CD4-positive, alpha-beta memory T cell (primary cell): ENCODE measurements around the gene SLC17A7. TPM values are rescaled to one million over a fixed set of nuclear protein-coding genes. Genes with fewer than 3 reads are reported as not detected.

Experiments
- polyA plus RNA-seq, 2 donors: library from polyadenylated mRNA; unstranded; fragments of 300-500 nt; fragmentation: Illumina TruSeq; gene quantifications; one replicate each; pipeline ENCODE4 v1.2.3, GENCODE V29; 2021
- total RNA-seq, 2 experiments: library from RNA; stranded (reverse); gene quantifications; one replicate each; pipeline ENCODE4 v1.2.3, GENCODE V29; 2021

SLC17A7 gene
- total and polyA plus RNA-seq, 4 experiments from 2014 or later: 0.15 to 0.25 TPM; not detected in 2

Other genes starting within 250 kb of the SLC17A7 start
- 1 to 10 TPM; 4.3 to 5.1 TPM for gene SLC6A16, start 116.3 kb downstream of the SLC17A7 start, total RNA-seq
- 1 to 10 TPM; 1.1 to 1.8 TPM for gene SLC6A16, start 116.3 kb downstream of the SLC17A7 start, polyA plus RNA-seq
- gene CD37, start 106.1 kb downstream of the SLC17A7 start, total RNA-seq: 100 to 1,000 TPM; 330 to 347 TPM
- 100 to 1,000 TPM; 109 to 192 TPM for gene CD37, start 106.1 kb downstream of the SLC17A7 start, polyA plus RNA-seq
- gene TEAD2, start 79.1 kb downstream of the SLC17A7 start, total RNA-seq: not detected
- not detected for gene TEAD2, start 79.1 kb downstream of the SLC17A7 start, polyA plus RNA-seq
- gene DKKL1, start 77.7 kb downstream of the SLC17A7 start, total RNA-seq: not detected
- gene DKKL1, start 77.7 kb downstream of the SLC17A7 start, polyA plus RNA-seq: not detected
- gene KASH5, start 53.3 kb downstream of the SLC17A7 start, total RNA-seq: under 1 TPM; 0.23 to 0.69 TPM
- gene KASH5, start 53.3 kb downstream of the SLC17A7 start, polyA plus RNA-seq: not detected
- not detected for gene PTH2, start 18.1 kb downstream of the SLC17A7 start, total RNA-seq
- gene PTH2, start 18.1 kb downstream of the SLC17A7 start, polyA plus RNA-seq: not detected
- gene GFY, start 16.1 kb downstream of the SLC17A7 start, total RNA-seq: not detected
- not detected for gene GFY, start 16.1 kb downstream of the SLC17A7 start, polyA plus RNA-seq
- gene PIH1D1, start 10.3 kb upstream of the SLC17A7 start, total RNA-seq: 100 to 1,000 TPM; 178 to 186 TPM
- gene PIH1D1, start 10.3 kb upstream of the SLC17A7 start, polyA plus RNA-seq: 100 to 1,000 TPM in 1 of 2 donors, 10 to 100 TPM in 1; 87.2 to 124 TPM
- gene ALDH16A1, start 11.7 kb upstream of the SLC17A7 start, total RNA-seq: 10 to 100 TPM; 31.6 to 32.6 TPM
- gene ALDH16A1, start 11.7 kb upstream of the SLC17A7 start, polyA plus RNA-seq: 10 to 100 TPM; 28.4 to 40.1 TPM
- 100 to 1,000 TPM; 114 to 115 TPM for gene FLT3LG, start 32.7 kb upstream of the SLC17A7 start, total RNA-seq
- gene FLT3LG, start 32.7 kb upstream of the SLC17A7 start, polyA plus RNA-seq: 100 to 1,000 TPM; 145 to 252 TPM
- gene RPL13A, start 46.1 kb upstream of the SLC17A7 start, total RNA-seq: 1,000 to 10,000 TPM; 5,517 to 5,661 TPM
- gene RPL13A, start 46.1 kb upstream of the SLC17A7 start, polyA plus RNA-seq: 1,000 to 10,000 TPM; 1,827 to 3,046 TPM
- 1,000 to 10,000 TPM; 3,135 to 3,272 TPM for gene RPS11, start 54.9 kb upstream of the SLC17A7 start, total RNA-seq
- gene RPS11, start 54.9 kb upstream of the SLC17A7 start, polyA plus RNA-seq: 1,000 to 10,000 TPM; 1,691 to 2,012 TPM
- 10 to 100 TPM; 21.9 to 25.8 TPM for gene FCGRT, start 71.1 kb upstream of the SLC17A7 start, total RNA-seq
- gene FCGRT, start 71.1 kb upstream of the SLC17A7 start, polyA plus RNA-seq: 10 to 100 TPM; 40.2 to 42.5 TPM
- 1 to 10 TPM; 2.4 to 2.5 TPM for gene RCN3, start 86.5 kb upstream of the SLC17A7 start, total RNA-seq
- 1 to 10 TPM; 1.2 to 1.5 TPM for gene RCN3, start 86.5 kb upstream of the SLC17A7 start, polyA plus RNA-seq
- 100 to 1,000 TPM; 177 to 191 TPM for gene NOSIP, start 139.0 kb upstream of the SLC17A7 start, total RNA-seq
- gene NOSIP, start 139.0 kb upstream of the SLC17A7 start, polyA plus RNA-seq: 100 to 1,000 TPM; 650 to 674 TPM
- 1 to 10 TPM; 1.0 to 1.7 TPM for gene PRRG2, start 139.8 kb upstream of the SLC17A7 start, total RNA-seq
- gene PRRG2, start 139.8 kb upstream of the SLC17A7 start, polyA plus RNA-seq: under 1 TPM in 1 of 2 donors, not detected in 1; 0.34 TPM
- 10 to 100 TPM; 64.6 to 65.1 TPM for gene PRR12, start 149.7 kb upstream of the SLC17A7 start, total RNA-seq
- gene PRR12, start 149.7 kb upstream of the SLC17A7 start, polyA plus RNA-seq: 1 to 10 TPM in 1 of 2 donors, not detected in 1; 1.2 TPM
- gene RRAS, start 198.6 kb upstream of the SLC17A7 start, total RNA-seq: 10 to 100 TPM; 12.0 to 13.4 TPM
- 10 to 100 TPM; 28.0 to 32.1 TPM for gene RRAS, start 198.6 kb upstream of the SLC17A7 start, polyA plus RNA-seq
- 10 to 100 TPM; 60.5 to 62.7 TPM for gene SCAF1, start 200.7 kb upstream of the SLC17A7 start, total RNA-seq
- 1 to 10 TPM in 1 of 2 donors, not detected in 1; 4.0 TPM for gene SCAF1, start 200.7 kb upstream of the SLC17A7 start, polyA plus RNA-seq
- 100 to 1,000 TPM; 366 to 386 TPM for gene IRF3, start 224.3 kb upstream of the SLC17A7 start, total RNA-seq
- gene IRF3, start 224.3 kb upstream of the SLC17A7 start, polyA plus RNA-seq: 10 to 100 TPM; 64.1 to 72.8 TPM
- gene BCL2L12, start 224.4 kb upstream of the SLC17A7 start, total RNA-seq: 10 to 100 TPM; 21.9 to 22.1 TPM
- gene BCL2L12, start 224.4 kb upstream of the SLC17A7 start, polyA plus RNA-seq: 10 to 100 TPM; 16.3 to 17.2 TPM
- 10 to 100 TPM; 76.6 to 92.9 TPM for gene PRMT1, start 235.7 kb upstream of the SLC17A7 start, total RNA-seq
- 100 to 1,000 TPM; 140 to 213 TPM for gene PRMT1, start 235.7 kb upstream of the SLC17A7 start, polyA plus RNA-seq
- 1 to 10 TPM; 4.0 to 4.4 TPM for gene ADM5, start 248.1 kb upstream of the SLC17A7 start, total RNA-seq
- under 1 TPM in 1 of 2 donors, not detected in 1; 0.24 TPM for gene ADM5, start 248.1 kb upstream of the SLC17A7 start, polyA plus RNA-seq
- gene CPT1C, start 249.6 kb upstream of the SLC17A7 start, total RNA-seq: 1 to 10 TPM in 1 of 2 experiments, under 1 TPM in 1; 0.64 to 1.5 TPM
- under 1 TPM; 0.24 to 0.57 TPM for gene CPT1C, start 249.6 kb upstream of the SLC17A7 start, polyA plus RNA-seq